ENCODE data around the gene SALL1.

The SALL1 gene

GRCh38 chr16:51184702-51185433 is 33.8 kb upstream of the SALL1 start:
- Histone ChIP-seq H3K14ac (ENCODE audit: low read length in 2 of 2) (peak overlapping the region in 1 of 2 experiments; percentile 36), H3K4me1 (ENCODE audit: control insufficient read depth, insufficient read depth, low read depth, low read length) (peaks cover 2% of the 10 kb centered on the region), H2BK12ac (ENCODE audit: low read length in 2 of 2) (peak overlapping the region in 1 of 2 experiments; percentile 97), H4K91ac (ENCODE audit: low read length) (peak overlapping the region; percentile 83), H2BK120ac (ENCODE audit: low read depth, low read length) (peak overlapping the region; percentile 54), H3K36me3 (ENCODE audit: control insufficient read depth in 1 of 2, insufficient read depth in 2 of 2, low read depth in 1 of 2, low read length in 2 of 2) (no peaks in the 10 kb centered on the region), H2AFZ (ENCODE audit: low read depth, low read length) (no peak overlapping the region), H3K23ac (ENCODE audit: low read length in 2 of 2) (no peak overlapping the region), H3K79me1 (replicated peaks; ENCODE audit: low read length, poor library complexity, severe bottlenecking) (no peaks in the 10 kb centered on the region), H3K4me2 (ENCODE audit: low read length, poor library complexity, severe bottlenecking) (no peak overlapping the region), H3K18ac (ENCODE audit: low read depth in 1 of 2, low read length in 2 of 2) (peak overlapping the region; percentile 30 to 93), H4K8ac (ENCODE audit: low read length) (peak overlapping the region; percentile 86), H3K4ac (ENCODE audit: low read depth in 1 of 2, low read length in 2 of 2) (peak overlapping the region; percentile 40 to 51), H3K9ac (ENCODE audit: low read length) (no peak overlapping the region), H3K27me3 (ENCODE audit: control insufficient read depth in 1 of 2, insufficient read depth in 1 of 2, low read length in 2 of 2) (peaks cover 21 to 27% of the 10 kb centered on the region in 2 experiments), H3K27ac (ENCODE audit: low read length, poor library complexity, severe bottlenecking) (no peak overlapping the region), H2BK15ac (ENCODE audit: low read depth, poor library complexity, severe bottlenecking) (no peak overlapping the region), H3K9me3 (ENCODE audit: control insufficient read depth, low read length) (no peaks in the 10 kb centered on the region), H2AK5ac (ENCODE audit: low read length, severe bottlenecking) (no peak overlapping the region), H3K4me3 (ENCODE audit: insufficient read depth in 1 of 2, low read depth in 1 of 2, low read length in 2 of 2) (no peak overlapping the region), H2BK5ac (ENCODE audit: low read depth, low read length, poor library complexity, severe bottlenecking) (no peak overlapping the region)
- peak; percentile 51 for DNase-seq
- WGBS = 17% methylated on average over 8 of the region's 8 CpGs

- no peak overlapping the region for H2BK5ac ChIP-seq (ENCODE audit: low read depth, low read length, poor library complexity, severe bottlenecking)
- H3K23ac ChIP-seq (ENCODE audit: low read length in 2 of 2) = no peak overlapping the region
- no peak overlapping the region for H3K9ac ChIP-seq (ENCODE audit: low read length)
- WGBS = 7% methylated on average over 3 of the region's 4 CpGs
- H3K4me2 ChIP-seq (ENCODE audit: low read length, poor library complexity, severe bottlenecking) = no peak overlapping the region
- no peaks in the 10 kb centered on the region for H3K79me1 ChIP-seq (replicated peaks; ENCODE audit: low read length, poor library complexity, severe bottlenecking)
- H3K36me3 ChIP-seq (ENCODE audit: control insufficient read depth in 1 of 2, insufficient read depth in 2 of 2, low read depth in 1 of 2, low read length in 2 of 2) = no peaks in the 10 kb centered on the region
- peak overlapping the region; percentile 80 for H2BK120ac ChIP-seq (ENCODE audit: low read depth, low read length)
- H3K9me3 ChIP-seq (ENCODE audit: control insufficient read depth, low read length) = no peaks in the 10 kb centered on the region
- peaks cover 3% of the 10 kb centered on the region for H3K4me1 ChIP-seq (ENCODE audit: control insufficient read depth, insufficient read depth, low read depth, low read length)
- peak overlapping the region in 1 of 2 experiments; percentile 55 for H3K18ac ChIP-seq (ENCODE audit: low read depth in 1 of 2, low read length in 2 of 2)
- H3K4me3 ChIP-seq (ENCODE audit: insufficient read depth in 1 of 2, low read depth in 1 of 2, low read length in 2 of 2) = no peak overlapping the region
- no peak overlapping the region for H2BK12ac ChIP-seq (ENCODE audit: low read length in 2 of 2)
- DNase-seq = peak; percentile 49
- peak overlapping the region; percentile 31 for H4K91ac ChIP-seq (ENCODE audit: low read length)
- H4K8ac ChIP-seq (ENCODE audit: low read length) = peak overlapping the region; percentile 19
- no peak overlapping the region for H3K27ac ChIP-seq (ENCODE audit: low read length, poor library complexity, severe bottlenecking)
- no peak overlapping the region for H3K14ac ChIP-seq (ENCODE audit: low read length in 2 of 2)
- H3K27me3 ChIP-seq (ENCODE audit: control insufficient read depth in 1 of 2, insufficient read depth in 1 of 2, low read length in 2 of 2) = peaks cover 16 to 17% of the 10 kb centered on the region in 2 experiments
- no peak overlapping the region for H2AFZ ChIP-seq (ENCODE audit: low read depth, low read length)
- H3K4ac ChIP-seq (ENCODE audit: low read depth in 1 of 2, low read length in 2 of 2) = peak overlapping the region in 1 of 2 experiments; percentile 68
- H2AK5ac ChIP-seq (ENCODE audit: low read length, severe bottlenecking) = no peak overlapping the region
- H2BK15ac ChIP-seq (ENCODE audit: low read depth, poor library complexity, severe bottlenecking) = no peak overlapping the region
These were observed 30.4 kb upstream of the SALL1 start for GRCh38 chr16:51181503-51181811.

- Histone ChIP-seq H3K9ac (ENCODE audit: low read length) (no peak overlapping the region), H3K27me3 (ENCODE audit: control insufficient read depth in 1 of 2, insufficient read depth in 1 of 2, low read length in 2 of 2) (peaks cover 16 to 17% of the 10 kb centered on the region in 2 experiments), H2BK15ac (ENCODE audit: low read depth, poor library complexity, severe bottlenecking) (no peak overlapping the region), H2AFZ (ENCODE audit: low read depth, low read length) (no peak overlapping the region), H3K4me2 (ENCODE audit: low read length, poor library complexity, severe bottlenecking) (no peak overlapping the region), H3K4me1 (ENCODE audit: control insufficient read depth, insufficient read depth, low read depth, low read length) (peaks cover 3% of the 10 kb centered on the region), H2AK5ac (ENCODE audit: low read length, severe bottlenecking) (no peak overlapping the region), H3K36me3 (ENCODE audit: control insufficient read depth in 1 of 2, insufficient read depth in 2 of 2, low read depth in 1 of 2, low read length in 2 of 2) (no peaks in the 10 kb centered on the region), H4K8ac (ENCODE audit: low read length) (no peak overlapping the region), H3K4ac (ENCODE audit: low read depth in 1 of 2, low read length in 2 of 2) (peak overlapping the region in 1 of 2 experiments; percentile 73), H3K79me1 (replicated peaks; ENCODE audit: low read length, poor library complexity, severe bottlenecking) (no peaks in the 10 kb centered on the region), H2BK5ac (ENCODE audit: low read depth, low read length, poor library complexity, severe bottlenecking) (no peak overlapping the region), H3K9me3 (ENCODE audit: control insufficient read depth, low read length) (no peaks in the 10 kb centered on the region), H3K4me3 (ENCODE audit: insufficient read depth in 1 of 2, low read depth in 1 of 2, low read length in 2 of 2) (no peak overlapping the region), H2BK120ac (ENCODE audit: low read depth, low read length) (no peak overlapping the region), H3K23ac (ENCODE audit: low read length in 2 of 2) (no peak overlapping the region), H3K18ac (ENCODE audit: low read depth in 1 of 2, low read length in 2 of 2) (no peak overlapping the region), H2BK12ac (ENCODE audit: low read length in 2 of 2) (no peak overlapping the region), H3K14ac (ENCODE audit: low read length in 2 of 2) (no peak overlapping the region), H3K27ac (ENCODE audit: low read length, poor library complexity, severe bottlenecking) (no peak overlapping the region), H4K91ac (ENCODE audit: low read length) (no peak overlapping the region)
- 51% methylated on average over 3 of the region's 4 CpGs for WGBS
- DNase-seq = peak; percentile 8
These were observed 29.8 kb upstream of the SALL1 start for GRCh38 chr16:51180719-51181502.

- Histone ChIP-seq H2AFZ (ENCODE audit: low read depth, low read length) (no peak overlapping the region), H4K8ac (ENCODE audit: low read length) (no peak overlapping the region), H2BK15ac (ENCODE audit: low read depth, poor library complexity, severe bottlenecking) (no peak overlapping the region), H3K27me3 (ENCODE audit: control insufficient read depth in 1 of 2, insufficient read depth in 1 of 2, low read length in 2 of 2) (peaks cover 1 to 3% of the 10 kb centered on the region in 2 experiments), H2BK120ac (ENCODE audit: low read depth, low read length) (no peak overlapping the region), H3K9me3 (ENCODE audit: control insufficient read depth, low read length) (no peaks in the 10 kb centered on the region), H3K27ac (ENCODE audit: low read length, poor library complexity, severe bottlenecking) (no peak overlapping the region), H3K18ac (ENCODE audit: low read depth in 1 of 2, low read length in 2 of 2) (no peak overlapping the region), H3K23ac (ENCODE audit: low read length in 2 of 2) (no peak overlapping the region), H3K4me2 (ENCODE audit: low read length, poor library complexity, severe bottlenecking) (no peak overlapping the region), H2AK5ac (ENCODE audit: low read length, severe bottlenecking) (no peak overlapping the region), H3K79me1 (replicated peaks; ENCODE audit: low read length, poor library complexity, severe bottlenecking) (no peaks in the 10 kb centered on the region), H3K9ac (ENCODE audit: low read length) (no peak overlapping the region), H3K36me3 (ENCODE audit: control insufficient read depth in 1 of 2, insufficient read depth in 2 of 2, low read depth in 1 of 2, low read length in 2 of 2) (no peaks in the 10 kb centered on the region), H3K4me1 (ENCODE audit: control insufficient read depth, insufficient read depth, low read depth, low read length) (peaks cover 1% of the 10 kb centered on the region), H3K14ac (ENCODE audit: low read length in 2 of 2) (no peak overlapping the region), H2BK12ac (ENCODE audit: low read length in 2 of 2) (no peak overlapping the region), H4K91ac (ENCODE audit: low read length) (no peak overlapping the region), H3K4ac (ENCODE audit: low read depth in 1 of 2, low read length in 2 of 2) (no peak overlapping the region), H3K4me3 (ENCODE audit: insufficient read depth in 1 of 2, low read depth in 1 of 2, low read length in 2 of 2) (no peak overlapping the region), H2BK5ac (ENCODE audit: low read depth, low read length, poor library complexity, severe bottlenecking) (no peak overlapping the region)
- DNase-seq = peak; percentile 12
- WGBS = 100% methylated on average over 1 of the region's 3 CpGs
These were observed 24.0 kb upstream of the SALL1 start for GRCh38 chr16:51175081-51175480.
